Measurements from ENCODE around the gene PLAGL2.

Gene PLAGL2

GRCh38 chr20:32231245-32231644 lies 23.7 kb upstream of the PLAGL2 start:
- DNase-seq (ENCODE audit: low spot score), result no peak

- DNase-seq (ENCODE audit: low spot score), result no peak
Measured at GRCh38 chr20:32230707-32231106, 23.2 kb upstream of the PLAGL2 start.

DNA sequence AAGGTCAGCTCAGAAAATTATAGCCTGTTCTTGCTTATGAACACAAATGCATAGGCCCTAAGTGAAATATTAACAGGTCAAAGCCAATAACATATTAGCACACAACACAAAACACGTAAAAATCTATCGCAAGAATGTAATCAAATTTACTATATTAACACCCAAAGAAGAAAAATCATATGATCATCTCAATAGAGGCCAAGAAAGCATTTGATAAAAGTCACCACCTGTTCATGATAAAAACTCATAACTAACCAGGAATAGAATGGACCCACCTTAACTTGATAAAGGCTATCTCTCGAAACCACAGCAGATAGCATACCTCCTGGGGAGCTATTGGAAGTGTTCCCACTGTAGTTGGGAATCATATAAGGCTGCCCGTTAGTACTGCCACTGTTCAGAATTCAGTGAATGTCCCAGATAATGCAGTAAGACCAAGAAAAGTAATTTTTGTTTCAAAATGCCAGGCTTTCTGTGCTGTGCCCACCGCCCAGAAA lies 21.8 kb upstream of the PLAGL2 start:
- DNase-seq (ENCODE audit: low spot score), result no peak

DNA sequence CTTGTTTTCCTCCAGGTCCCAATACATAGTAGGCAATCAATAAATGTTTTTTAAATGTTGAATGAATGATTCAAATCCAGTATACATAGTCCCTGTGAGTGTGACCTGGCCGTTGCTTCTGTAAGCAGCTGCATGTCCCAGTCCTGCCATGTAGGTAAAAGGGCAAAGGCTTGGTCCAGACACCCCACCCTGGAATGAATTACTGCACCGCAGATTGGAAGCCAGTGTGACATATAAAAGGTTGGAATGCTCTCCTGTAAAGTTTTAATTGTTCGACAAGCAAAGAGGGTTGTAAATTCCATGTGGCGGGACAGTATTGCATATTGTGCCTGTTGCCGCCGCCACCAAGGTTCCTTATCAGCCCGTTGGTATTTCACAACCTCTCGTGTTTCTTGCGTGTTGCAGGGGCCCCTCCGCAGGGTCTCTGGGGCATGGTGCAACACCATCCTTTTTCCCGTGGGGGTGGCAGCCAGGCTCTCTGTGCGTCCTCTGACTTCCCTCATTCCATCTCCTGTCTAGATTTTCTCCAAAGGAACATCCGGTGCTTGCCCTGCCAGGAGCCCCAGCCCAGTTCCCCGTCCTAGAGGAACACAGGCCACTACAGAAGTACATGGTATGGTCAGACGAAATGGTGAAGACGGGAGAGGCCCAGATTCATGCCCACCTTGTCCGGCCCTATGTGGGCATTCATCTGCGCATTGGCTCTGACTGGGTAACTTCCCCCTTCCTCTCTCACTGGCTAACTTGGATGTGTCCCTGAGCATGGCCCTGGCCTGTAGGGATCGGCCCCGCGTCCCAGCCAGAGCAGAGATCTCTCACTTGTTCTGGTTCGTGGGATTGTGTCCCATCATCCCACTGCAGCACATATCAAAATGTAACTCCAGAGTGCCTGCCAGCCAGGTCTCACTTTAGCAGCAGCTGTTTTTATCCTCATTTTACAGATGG lies 20.5 kb upstream of the PLAGL2 start:
- no peak for DNase-seq (ENCODE audit: low spot score)

DNA sequence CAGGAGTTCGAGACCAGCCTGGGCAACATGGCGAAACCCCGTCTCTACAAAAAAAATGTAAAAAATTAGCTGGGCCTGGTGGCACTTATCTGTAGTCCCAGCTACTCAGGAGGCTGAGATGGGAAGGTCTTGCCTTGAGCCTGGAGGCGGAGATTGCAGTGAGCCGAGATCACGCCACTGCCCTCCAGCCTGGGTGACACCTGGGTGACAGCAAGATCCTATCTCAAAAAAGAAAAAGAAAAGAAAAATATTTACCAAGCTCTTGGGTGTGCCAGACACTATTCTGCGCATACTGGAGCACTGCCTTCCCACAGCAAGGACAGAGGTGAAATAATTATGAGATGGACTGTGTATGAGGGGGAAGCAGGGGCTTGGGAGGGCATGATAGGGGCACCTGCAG lies 19.8 kb upstream of the PLAGL2 start:
- DNase-seq (ENCODE audit: low spot score), result no peak

GRCh38 chr20:32226391-32226790 lies 18.8 kb upstream of the PLAGL2 start:
- DNase-seq (ENCODE audit: low spot score), result no peak

DNA sequence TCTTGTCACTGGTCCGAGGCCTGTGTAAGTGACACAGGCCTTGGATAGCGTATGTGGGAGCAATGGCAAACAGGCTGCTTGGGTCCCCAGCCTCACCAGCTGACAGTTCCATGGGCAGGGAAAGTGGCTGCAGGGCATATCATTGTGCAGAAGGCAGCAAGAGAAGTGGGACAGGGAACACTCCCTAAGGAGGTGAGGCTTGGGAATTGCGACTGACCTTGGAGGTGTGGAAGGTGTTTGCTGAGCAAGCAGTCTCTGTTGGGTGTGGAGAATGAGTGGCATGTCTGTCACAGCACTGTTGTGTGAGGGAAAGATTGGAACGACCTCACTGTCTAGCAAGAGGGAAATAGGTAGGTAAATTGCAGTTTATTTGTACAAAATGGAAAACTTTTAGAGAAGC lies 16.9 kb upstream of the PLAGL2 start:
- no peak for DNase-seq (ENCODE audit: low spot score)

- DNase-seq (ENCODE audit: low spot score), result no peak
Measured at GRCh38 chr20:32218156-32218900, 10.8 kb upstream of the PLAGL2 start.

DNA sequence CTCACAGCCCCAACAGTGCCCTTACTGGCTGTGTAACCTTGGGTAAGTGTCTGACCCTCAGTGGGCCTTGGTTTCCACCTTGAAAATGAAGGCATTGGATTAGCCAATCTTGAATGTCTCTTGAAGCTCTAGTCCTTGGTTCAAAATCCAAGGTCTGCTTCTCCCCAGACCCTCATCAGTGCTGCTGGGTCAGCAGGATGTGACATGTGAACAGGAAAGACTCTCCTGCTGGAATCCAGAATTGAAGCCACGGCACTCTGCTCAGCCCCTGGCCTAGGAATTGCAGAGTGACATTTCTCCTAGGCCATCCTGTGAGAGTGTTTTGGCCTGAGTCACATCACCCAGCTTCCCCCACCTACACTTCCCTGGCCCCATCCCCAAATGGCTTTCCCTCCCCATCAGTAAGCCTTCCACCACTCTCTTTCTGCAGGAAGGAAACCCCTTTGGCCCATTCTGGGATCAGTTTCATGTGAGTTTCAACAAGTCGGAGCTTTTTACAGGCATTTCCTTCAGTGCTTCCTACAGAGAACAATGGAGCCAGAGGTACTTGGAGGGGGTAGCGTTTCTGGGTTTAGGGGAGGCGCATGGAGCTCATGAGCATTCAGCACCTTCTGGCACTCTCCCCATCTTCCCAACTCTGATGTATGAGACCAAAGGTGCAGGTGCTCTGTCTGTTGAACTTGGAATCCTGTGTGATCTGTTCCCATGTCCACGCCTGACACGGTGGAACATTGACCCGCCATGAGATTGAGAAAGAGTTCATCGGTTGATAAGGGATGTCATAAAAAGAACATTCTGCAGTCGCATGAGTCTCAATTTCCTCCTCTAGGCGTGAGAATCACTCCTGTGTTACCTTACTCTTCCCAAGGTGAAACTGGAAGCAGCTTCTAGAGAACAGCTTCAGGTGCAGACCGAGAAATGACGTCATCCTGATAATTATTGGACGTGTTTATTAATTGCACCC lies 8.9 kb upstream of the PLAGL2 start:
- DNase-seq (ENCODE audit: low spot score), result no peak

DNA sequence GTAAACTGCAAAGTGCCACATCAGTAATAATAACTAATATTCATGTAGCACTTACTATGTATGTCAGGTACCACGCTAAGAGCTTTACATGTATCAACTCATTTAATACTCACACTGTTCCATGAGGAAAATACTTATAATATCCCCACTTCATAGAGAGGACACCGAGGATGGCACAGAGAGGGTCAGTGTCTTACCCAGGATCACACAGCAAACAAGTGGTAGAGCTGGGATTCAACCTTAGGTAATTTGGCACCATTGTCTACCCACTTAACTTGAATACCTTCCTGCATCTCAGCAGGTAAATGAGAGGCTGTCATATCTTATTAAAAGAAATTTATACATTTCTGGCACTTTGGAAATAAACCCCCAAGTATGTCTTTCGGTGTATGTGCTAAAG lies 8.2 kb upstream of the PLAGL2 start:
- DNase-seq (ENCODE audit: low spot score), result no peak

GRCh38 chr20:32215147-32215546 lies 7.6 kb upstream of the PLAGL2 start:
- DNase-seq (ENCODE audit: low spot score), result no peak

GRCh38 chr20:32213870-32214269 lies 6.3 kb upstream of the PLAGL2 start:
- no peak for DNase-seq (ENCODE audit: low spot score)

DNA sequence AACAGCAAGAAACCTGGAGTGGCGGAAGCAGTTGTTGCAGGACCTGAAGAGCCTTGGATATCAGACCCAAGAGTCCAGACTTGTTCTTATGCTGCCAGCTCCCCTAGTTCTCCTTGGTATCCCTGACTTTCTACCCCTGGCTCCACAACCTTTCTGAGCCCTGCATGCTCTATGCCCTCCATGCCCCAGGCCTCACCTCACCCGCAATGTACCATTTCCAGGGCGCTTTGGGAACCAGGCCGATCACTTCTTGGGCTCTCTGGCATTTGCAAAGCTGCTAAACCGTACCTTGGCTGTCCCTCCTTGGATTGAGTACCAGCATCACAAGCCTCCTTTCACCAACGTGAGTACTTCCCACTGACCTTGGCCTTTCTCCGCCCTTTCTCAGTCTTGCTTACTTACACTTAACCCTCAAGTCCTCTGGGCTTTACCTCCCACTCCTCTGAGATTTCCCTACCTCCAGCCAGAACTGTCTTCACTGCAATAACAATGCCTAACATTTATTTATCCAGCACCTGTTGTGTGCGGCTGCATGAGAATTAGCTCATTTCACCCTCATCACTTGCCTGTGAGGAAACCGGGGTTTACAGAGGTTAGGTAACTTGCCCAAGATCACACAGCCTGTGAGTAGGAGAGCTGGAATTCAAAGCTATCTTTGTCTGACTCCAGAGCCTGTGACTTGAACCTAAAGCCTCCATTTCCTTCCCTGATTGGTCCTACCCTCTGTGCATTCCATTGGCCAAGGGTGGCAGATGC lies 2.5 kb upstream of the PLAGL2 start:
- no peak for DNase-seq (ENCODE audit: low spot score)

GRCh38 chr20:32208499-32209154 lies 1.1 kb upstream of the PLAGL2 start:
- no peak for DNase-seq (ENCODE audit: low spot score)

GRCh38 chr20:32206760-32207625 lies 550 bp downstream of the PLAGL2 start:
- no peak for DNase-seq (ENCODE audit: low spot score)

- no peak for DNase-seq (ENCODE audit: low spot score)
Measured at GRCh38 chr20:32205843-32206759, 1.4 kb downstream of the PLAGL2 start.

DNA sequence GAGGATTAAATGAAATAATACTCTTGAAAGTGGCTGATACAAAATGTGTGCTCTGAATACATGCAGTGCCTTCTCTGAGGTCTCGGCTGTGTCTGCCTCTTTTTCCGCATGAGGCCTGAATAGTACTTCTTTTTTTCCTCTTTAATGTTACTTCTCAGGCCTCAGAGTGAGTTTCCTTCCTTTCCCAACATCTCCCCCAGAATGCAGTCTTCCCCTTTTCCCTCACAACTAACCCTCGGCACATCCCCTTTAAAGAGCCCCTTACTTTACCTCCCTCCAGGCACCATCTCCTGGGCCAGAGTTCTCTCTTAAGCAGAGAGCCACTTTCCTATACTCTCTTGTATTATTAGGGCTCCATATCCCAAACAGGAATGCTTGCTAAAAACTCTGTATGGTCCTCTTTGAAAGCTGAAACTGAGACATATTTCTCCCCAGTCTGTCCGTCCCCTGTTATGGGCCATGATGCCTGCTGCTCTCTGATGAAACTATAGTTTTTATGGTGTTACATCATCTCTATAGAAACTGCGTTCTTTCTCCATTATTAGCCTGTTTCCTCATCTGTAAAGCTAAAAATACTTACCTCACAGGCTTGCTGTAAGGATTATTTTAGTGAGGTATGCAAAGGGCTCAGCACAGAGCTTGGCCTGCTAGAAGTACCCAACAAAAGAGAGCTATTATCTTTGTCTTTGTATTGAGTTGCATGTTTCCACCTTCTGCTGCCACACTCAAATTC lies 2.3 kb downstream of the PLAGL2 start:
- DNase-seq (ENCODE audit: low spot score), result no peak

Data from left forelimb (tissue), 1 donor.